Neuronal stem cell (in vitro differentiated cells): Measurements from ENCODE around the gene CDCA4.

Experiments
- DNase-seq: peaks from one replicate; pipeline ENCODE4 v3.0.0-alpha.2; 2013; ENCODE audit warnings: low spot score
- H2AFZ ChIP-seq: one replicate; pipeline ENCODE4 v1.6.1; 2013; ENCODE audit warnings: mild to moderate bottlenecking, low read length, inconsistent platforms
- H2AK5ac ChIP-seq: 2 replicates; pipeline ENCODE4 v1.6.1; 2013; ENCODE audit warnings: low read depth, mild to moderate bottlenecking, inconsistent platforms, low read length, moderate library complexity, mixed read lengths
- H2BK120ac ChIP-seq: 2 replicates; pipeline ENCODE4 v1.6.1; 2013; ENCODE audit warnings: low read depth, mild to moderate bottlenecking, inconsistent platforms, low read length, moderate library complexity, mixed read lengths
- H2BK12ac ChIP-seq: one replicate; pipeline ENCODE4 v1.6.1; 2013; ENCODE audit warnings: low read length, inconsistent platforms
- H2BK15ac ChIP-seq: 2 replicates; pipeline ENCODE4 v1.6.1; 2013; ENCODE audit warnings: mild to moderate bottlenecking, low read length, inconsistent platforms, mixed read lengths
- H2BK5ac ChIP-seq: one replicate; pipeline ENCODE4 v1.6.1; 2013; ENCODE audit warnings: inconsistent platforms, mild to moderate bottlenecking, low read length, moderate library complexity
- H3K14ac ChIP-seq: one replicate; pipeline ENCODE4 v1.6.1; 2013; ENCODE audit warnings: low read length, inconsistent platforms
- H3K18ac ChIP-seq: 2 replicates; pipeline ENCODE4 v1.6.1; 2013; ENCODE audit warnings: low read length, inconsistent platforms
- H3K23ac ChIP-seq: 2 replicates; pipeline ENCODE4 v1.6.1; 2013; ENCODE audit warnings: low read depth, mild to moderate bottlenecking, mixed read lengths, low read length, inconsistent platforms; ENCODE audit not compliant: poor library complexity
- H3K27ac ChIP-seq: replicated peaks from 3 replicates; pipeline ENCODE4 v1.5.1; 2013; ENCODE audit warnings: low read length, inconsistent platforms
- H3K27me3 ChIP-seq, 3 experiments: 2 replicates each; pipeline ENCODE4 v1.6.1; 2013; ENCODE audit warnings: low read length in 3 of 3, mild to moderate bottlenecking in 2 of 3, inconsistent platforms in 1 of 3, low read depth in 1 of 3, mixed read lengths in 1 of 3, moderate library complexity in 1 of 3; ENCODE audit not compliant: control insufficient read depth in 3 of 3, insufficient read depth in 3 of 3
- H3K36me3 ChIP-seq, 2 donors: replicated peaks in 1 of 2; 2 replicates each; pipeline ENCODE4 v1.6.1; 2013; ENCODE audit warnings: low read length in 2 of 2; ENCODE audit not compliant: control insufficient read depth in 2 of 2, insufficient read depth in 2 of 2
- H3K4ac ChIP-seq: 2 replicates; pipeline ENCODE4 v1.6.1; 2013; ENCODE audit warnings: inconsistent platforms, mild to moderate bottlenecking, low read length, moderate library complexity
- H3K4me1 ChIP-seq, 2 donors: 1 replicate in 1 of 2; 2 replicates in 1 of 2; pipeline ENCODE4 v1.6.1; 2013; ENCODE audit warnings: low read length in 2 of 2, low read depth in 1 of 2; ENCODE audit not compliant: control insufficient read depth in 2 of 2, insufficient read depth in 1 of 2
- H3K4me2 ChIP-seq: one replicate; pipeline ENCODE4 v1.6.1; 2013; ENCODE audit warnings: mild to moderate bottlenecking, low read length, inconsistent platforms; ENCODE audit not compliant: insufficient read depth, poor library complexity, severe bottlenecking
- H3K4me3 ChIP-seq, 2 donors: 2 replicates each; pipeline ENCODE4 v1.5.1; 2013; ENCODE audit warnings: low read length in 2 of 2, mild to moderate bottlenecking in 2 of 2, inconsistent platforms in 1 of 2, moderate library complexity in 1 of 2
- H3K79me1 ChIP-seq: one replicate; pipeline ENCODE4 v1.6.1; 2013; ENCODE audit warnings: low read depth, mild to moderate bottlenecking, inconsistent platforms, low read length, moderate library complexity
- H3K9ac ChIP-seq: one replicate; pipeline ENCODE4 v1.6.1; 2013; ENCODE audit warnings: mild to moderate bottlenecking, low read depth, low read length, inconsistent platforms; ENCODE audit not compliant: poor library complexity
- H3K9me3 ChIP-seq, 2 donors: replicated peaks in 1 of 2; 2 replicates each; pipeline versions ENCODE3 to v1.6.1; 2013; ENCODE audit warnings: low read length in 2 of 2, mild to moderate bottlenecking in 2 of 2, inconsistent platforms in 1 of 2, low read depth in 1 of 2, mixed read lengths in 1 of 2, moderate library complexity in 1 of 2; ENCODE audit not compliant: control insufficient read depth in 2 of 2, insufficient read depth in 1 of 2
- H4K8ac ChIP-seq: one replicate; pipeline ENCODE4 v1.6.1; 2013; ENCODE audit warnings: low read depth, mild to moderate bottlenecking, inconsistent platforms, low read length, moderate library complexity
- H4K91ac ChIP-seq: one replicate; pipeline ENCODE4 v1.6.1; 2013; ENCODE audit warnings: low read length, low read depth, mild to moderate bottlenecking, inconsistent platforms; ENCODE audit not compliant: poor library complexity
- WGBS, 2 donors: extraction: QIAGEN DNeasy Blood & Tissue Kit; methylation state at CpG; one replicate each; pipeline ENCODE4 v1.1.7; 2013; ENCODE audit warnings: missing lambda C conversion rate in 2 of 2, mixed read lengths in 1 of 2; ENCODE audit not compliant: insufficient read length in 2 of 2, insufficient replicate concordance in 1 of 2; ENCODE audit errors: extremely low coverage in 2 of 2; 5-methylcytosine and 5-hydroxymethylcytosine counted together

CDCA4 gene

DNA sequence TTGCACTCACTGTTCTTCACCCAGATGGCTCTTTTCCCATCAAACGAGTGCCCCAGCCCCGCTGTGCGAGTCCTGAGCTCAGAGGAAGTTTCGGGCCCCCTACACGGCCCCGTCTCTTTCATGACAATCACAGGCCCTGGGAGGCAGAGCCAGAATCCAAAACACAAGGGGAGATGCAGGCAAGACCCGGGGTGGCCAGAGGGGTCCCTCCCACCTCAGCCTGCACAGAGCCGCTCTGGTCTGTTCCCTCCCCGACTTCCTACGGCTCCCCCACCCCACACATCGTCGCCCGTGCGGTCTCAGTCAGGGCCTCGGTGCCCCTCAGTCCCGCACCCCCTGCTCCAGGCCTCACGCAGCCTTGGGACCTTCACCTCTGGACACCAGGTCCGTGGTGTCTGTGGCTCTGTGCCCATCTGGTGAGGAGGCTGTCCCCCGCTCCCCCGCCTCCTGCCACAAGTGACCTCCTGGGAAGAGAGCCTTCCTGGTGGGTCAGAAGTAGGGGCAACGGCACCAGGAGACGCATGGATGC is 35.5 kb upstream of the CDCA4 start:
- H3K79me1 ChIP-seq = no peaks in the 10 kb centered on the region
- peak overlapping the region; percentile 92 for H2BK15ac ChIP-seq
- no CpG with 5 or more reads among the region's 22 CpGs for WGBS, 2 donors
- H3K4me1 ChIP-seq = peaks cover 5 to 13% of the 10 kb centered on the region in 2 donors
- H3K9me3 ChIP-seq = peaks cover 0 to 2% of the 10 kb centered on the region in 2 donors
- H3K36me3 ChIP-seq = no peaks in the 10 kb centered on the region
- peak overlapping the region; percentile 83 for H2BK120ac ChIP-seq
- H3K23ac ChIP-seq = peak overlapping the region; percentile 96
- H2AFZ ChIP-seq = no peak overlapping the region
- H3K14ac ChIP-seq = peak overlapping the region; percentile 90
- H3K18ac ChIP-seq = peak overlapping the region; percentile 98
- no peak overlapping the region for H4K91ac ChIP-seq
- H3K9ac ChIP-seq = peak overlapping the region; percentile 71
- no peak overlapping the region for H2BK5ac ChIP-seq
- peak overlapping the region; percentile 99 for H4K8ac ChIP-seq
- no peak overlapping the region for H3K27ac ChIP-seq
- H3K4me3 ChIP-seq = no peak overlapping the region
- no peak for DNase-seq
- H2BK12ac ChIP-seq = peak overlapping the region; percentile 82
- H3K27me3 ChIP-seq = peaks cover 4 to 48% (median 18%) of the 10 kb centered on the region in 3 experiments
- no peak overlapping the region for H3K4ac ChIP-seq
- H3K4me2 ChIP-seq = no peak overlapping the region
- H2AK5ac ChIP-seq = peak overlapping the region; percentile 61

DNA sequence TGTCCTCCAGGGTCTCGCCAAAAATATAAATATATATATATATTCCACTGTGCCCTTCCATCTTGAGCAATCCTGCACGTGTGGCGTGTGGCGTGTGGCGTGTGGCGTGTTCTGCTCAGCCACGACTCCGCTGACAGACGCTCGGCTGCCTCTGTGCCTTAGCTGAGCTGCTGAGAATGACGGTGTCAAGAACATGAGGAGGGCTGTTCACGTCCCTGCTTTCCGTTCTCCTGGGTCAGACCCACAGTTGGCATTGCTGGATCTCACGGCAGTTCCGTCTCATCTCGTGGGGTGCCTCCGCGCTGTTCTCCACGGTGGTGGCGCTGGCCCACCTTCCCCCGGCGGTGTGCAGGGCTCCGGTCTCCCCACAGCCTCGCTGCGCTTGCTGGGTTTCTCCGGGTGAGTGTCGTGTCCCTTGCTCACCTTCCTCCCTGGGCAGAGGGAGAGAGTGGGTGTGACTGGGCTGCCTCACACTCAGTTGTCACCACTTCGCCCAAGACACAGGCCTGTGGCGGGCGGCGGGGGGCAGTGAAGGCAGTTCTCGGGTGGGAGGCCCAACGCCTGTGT is 34.9 kb upstream of the CDCA4 start:
- Histone ChIP-seq H2BK120ac (peak overlapping the region; percentile 83), H3K9ac (peak overlapping the region; percentile 71), H3K9me3 (peaks cover 0 to 4% of the 10 kb centered on the region in 2 donors), H2AFZ (no peak overlapping the region), H3K36me3 (no peaks in the 10 kb centered on the region), H2BK15ac (peak overlapping the region; percentile 92), H3K18ac (peak overlapping the region; percentile 98), H2BK5ac (no peak overlapping the region), H3K14ac (peak overlapping the region; percentile 71), H2BK12ac (peak overlapping the region; percentile 14), H3K79me1 (no peaks in the 10 kb centered on the region), H3K23ac (peak overlapping the region; percentile 85), H2AK5ac (peak overlapping the region; percentile 61), H3K27ac (no peak overlapping the region), H3K4me1 (peaks cover 4 to 13% of the 10 kb centered on the region in 2 donors), H3K27me3 (peaks cover 4 to 53% (median 18%) of the 10 kb centered on the region in 3 experiments), H4K91ac (no peak overlapping the region), H3K4me3 (peak overlapping the region in 1 of 2 donors; percentile 27), H4K8ac (no peak overlapping the region), H3K4me2 (peak overlapping the region; percentile 37), H3K4ac (peak overlapping the region; percentile 53)
- no CpG with 5 or more reads among the region's 33 CpGs for WGBS, 2 donors
- no peak for DNase-seq

DNA sequence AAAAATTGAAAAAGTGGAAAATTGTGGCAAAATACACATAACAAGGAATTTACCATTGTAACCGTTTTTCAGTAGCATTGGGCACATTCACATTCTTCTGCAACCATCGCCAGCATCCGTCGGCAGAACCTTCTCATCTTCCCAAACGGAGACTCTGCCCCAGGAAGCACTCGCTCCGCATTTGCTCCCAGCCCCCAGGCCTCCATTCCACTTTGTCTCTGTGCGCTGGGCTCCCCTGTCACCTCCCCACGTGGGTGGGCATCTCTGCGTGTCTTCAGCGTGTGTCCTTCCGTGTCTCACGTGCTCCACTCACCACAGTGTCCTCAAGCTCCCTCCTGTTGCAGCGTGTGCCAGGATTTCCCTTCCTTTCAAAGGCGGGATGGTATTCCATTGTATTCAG is 34.5 kb upstream of the CDCA4 start:
- WGBS, 2 donors = no CpG with 5 or more reads among the region's 15 CpGs

DNA sequence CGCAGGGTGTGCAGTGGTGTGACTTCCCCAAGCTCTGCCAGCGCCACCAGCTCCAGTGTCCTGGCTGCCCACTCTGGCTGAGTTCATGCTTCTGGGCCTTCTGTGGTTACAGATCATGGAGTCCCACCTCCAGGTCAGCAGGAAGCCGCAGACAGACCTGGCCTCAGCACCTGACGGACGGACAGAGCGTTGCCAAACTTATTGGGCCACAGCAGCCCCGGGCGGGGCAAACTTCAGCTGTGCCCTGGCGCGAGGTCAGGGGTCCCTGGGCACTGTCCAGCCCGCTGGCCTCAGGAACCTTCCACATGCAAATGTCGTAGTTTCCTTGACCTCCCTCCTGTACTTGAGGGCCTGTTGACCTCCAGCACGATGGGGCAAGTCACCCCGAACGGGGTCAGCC is 33.1 kb upstream of the CDCA4 start:
- Histone ChIP-seq H3K27ac (no peak overlapping the region), H3K4ac (no peak overlapping the region), H3K9ac (no peak overlapping the region), H3K4me3 (no peak overlapping the region), H2AK5ac (no peak overlapping the region), H3K27me3 (peaks cover 4 to 56% (median 18%) of the 10 kb centered on the region in 3 experiments), H3K79me1 (no peaks in the 10 kb centered on the region), H2AFZ (no peak overlapping the region), H3K36me3 (no peaks in the 10 kb centered on the region), H3K23ac (no peak overlapping the region), H3K4me1 (peaks cover 0 to 13% of the 10 kb centered on the region in 2 donors), H4K91ac (no peak overlapping the region), H3K4me2 (no peak overlapping the region), H2BK5ac (no peak overlapping the region), H2BK120ac (no peak overlapping the region), H3K9me3 (peaks cover 0 to 4% of the 10 kb centered on the region in 2 donors), H2BK15ac (no peak overlapping the region), H2BK12ac (no peak overlapping the region), H3K18ac (no peak overlapping the region), H4K8ac (no peak overlapping the region), H3K14ac (no peak overlapping the region)
- no peak for DNase-seq
- no CpG with 5 or more reads among the region's 15 CpGs for WGBS, 2 donors

More for the DNA sequence above, 34.5 kb upstream of the CDCA4 start:
- peak overlapping the region; percentile 86 for H3K18ac ChIP-seq
- H2BK15ac ChIP-seq = no peak overlapping the region
- H3K4me1 ChIP-seq = peaks cover 0 to 13% of the 10 kb centered on the region in 2 donors
- H3K9me3 ChIP-seq = peaks cover 0 to 4% of the 10 kb centered on the region in 2 donors
- H3K4me2 ChIP-seq = no peak overlapping the region
- H2AK5ac ChIP-seq = no peak overlapping the region
- H2BK12ac ChIP-seq = no peak overlapping the region
- no peak overlapping the region for H2BK120ac ChIP-seq
- DNase-seq = no peak
- H3K9ac ChIP-seq = peak overlapping the region; percentile 64
- no peak overlapping the region for H4K91ac ChIP-seq
- peaks cover 4 to 56% (median 18%) of the 10 kb centered on the region in 3 experiments for H3K27me3 ChIP-seq
- H3K14ac ChIP-seq = no peak overlapping the region
- no peaks in the 10 kb centered on the region for H3K36me3 ChIP-seq
- no peaks in the 10 kb centered on the region for H3K79me1 ChIP-seq
- H2BK5ac ChIP-seq = no peak overlapping the region
- no peak overlapping the region for H4K8ac ChIP-seq
- no peak overlapping the region for H2AFZ ChIP-seq
- no peak overlapping the region for H3K27ac ChIP-seq
- H3K23ac ChIP-seq = no peak overlapping the region
- H3K4ac ChIP-seq = no peak overlapping the region
- H3K4me3 ChIP-seq = peak overlapping the region in 1 of 2 donors; percentile 47
